ENCODE results near the gene CDH4. TPM values are rescaled to one million over a fixed set of nuclear protein-coding genes. Genes with fewer than 3 reads are reported as not detected.

The CDH4 gene
- total and polyA plus RNA-seq, 3 experiments from 2014 or later, result 0.22 TPM; not detected in 2

DNA sequence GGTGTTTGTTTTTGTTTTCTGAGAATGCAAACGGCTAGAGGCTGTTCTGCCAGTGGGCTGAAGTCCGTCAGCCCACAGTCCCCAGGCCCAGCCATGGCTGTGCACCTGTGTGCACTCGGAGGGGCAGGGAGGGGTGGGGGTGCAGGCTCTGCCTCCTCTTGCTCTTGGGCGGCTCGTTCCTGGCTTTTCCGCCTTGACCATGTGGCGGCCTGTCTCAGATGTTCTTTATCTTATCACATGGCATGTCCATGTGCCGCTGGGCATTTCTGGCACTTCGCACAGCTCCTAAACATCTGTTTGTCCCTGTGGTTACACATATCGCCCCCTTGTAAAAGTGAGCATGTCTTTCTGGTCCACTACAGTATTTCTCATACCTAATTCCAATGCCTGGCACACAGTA lies 137.0 kb downstream of the CDH4 start:
- no peak overlapping the region for H3K4me3 Mint-ChIP-seq
- H3K27ac Mint-ChIP-seq, result no peak overlapping the region
- ChIA-PET POLR2A (no interaction called here), CTCF (no interaction called here)
- Histone ChIP-seq H3K9me3 (ENCODE audit: low read length) (no peaks in the 10 kb centered on the region), H3K36me3 (ENCODE audit: insufficient read depth, low read length) (no peaks in the 10 kb centered on the region), H3K27me3 (ENCODE audit: insufficient read depth, low read length, poor library complexity, severe bottlenecking) (no peaks in the 10 kb centered on the region), H3K4me1 (ENCODE audit: insufficient read depth, low read length) (no peaks in the 10 kb centered on the region), H3K27ac (ENCODE audit: low read depth, low read length) (no peak overlapping the region), H3K4me3 (ENCODE audit: low read length) (no peak overlapping the region)
- no peaks in the 10 kb centered on the region for H3K36me3 Mint-ChIP-seq
- no peaks in the 10 kb centered on the region for H3K4me1 Mint-ChIP-seq
- no peak for DNase-seq
- H3K9me3 Mint-ChIP-seq, result peaks cover 0 to 3% (median 2%) of the 10 kb centered on the region in 5 donors
- peaks cover 5 to 6% of the 10 kb centered on the region in 2 donors for H3K27me3 Mint-ChIP-seq

DNA sequence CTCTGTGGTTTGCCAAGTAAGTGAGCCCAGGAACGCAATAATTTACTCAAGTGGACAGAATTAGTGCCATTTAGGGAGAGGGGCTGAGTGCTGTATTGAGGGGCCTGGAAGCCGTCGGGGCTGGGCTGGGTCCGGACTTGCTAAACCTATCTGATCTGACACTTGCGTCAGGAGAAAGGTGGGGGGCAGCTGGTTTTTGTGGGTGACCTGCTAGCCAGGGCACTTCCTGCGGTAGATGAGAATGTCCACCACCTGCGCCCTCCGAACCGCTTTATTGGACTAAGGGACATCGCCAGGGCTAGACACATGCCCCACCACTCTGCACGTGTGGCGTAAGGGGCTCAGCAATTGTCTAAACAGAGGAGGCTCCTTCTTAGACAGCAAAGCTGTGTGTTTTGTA lies 139.1 kb downstream of the CDH4 start:
- H3K4me1 Mint-ChIP-seq, result no peaks in the 10 kb centered on the region
- peaks cover 0 to 3% (median 2%) of the 10 kb centered on the region in 5 donors for H3K9me3 Mint-ChIP-seq
- H3K27ac Mint-ChIP-seq, result no peak overlapping the region
- Histone ChIP-seq H3K27me3 (ENCODE audit: insufficient read depth, low read length, poor library complexity, severe bottlenecking) (no peaks in the 10 kb centered on the region), H3K4me3 (ENCODE audit: low read length) (no peak overlapping the region), H3K4me1 (ENCODE audit: insufficient read depth, low read length) (no peaks in the 10 kb centered on the region), H3K36me3 (ENCODE audit: insufficient read depth, low read length) (no peaks in the 10 kb centered on the region), H3K27ac (ENCODE audit: low read depth, low read length) (no peak overlapping the region), H3K9me3 (ENCODE audit: low read length) (no peaks in the 10 kb centered on the region)
- DNase-seq, result no peak
- ChIA-PET POLR2A (no interaction called here), CTCF (no interaction called here)
- peaks cover 5 to 6% of the 10 kb centered on the region in 2 donors for H3K27me3 Mint-ChIP-seq
- H3K36me3 Mint-ChIP-seq, result no peaks in the 10 kb centered on the region
- H3K4me3 Mint-ChIP-seq, result no peak overlapping the region

DNA sequence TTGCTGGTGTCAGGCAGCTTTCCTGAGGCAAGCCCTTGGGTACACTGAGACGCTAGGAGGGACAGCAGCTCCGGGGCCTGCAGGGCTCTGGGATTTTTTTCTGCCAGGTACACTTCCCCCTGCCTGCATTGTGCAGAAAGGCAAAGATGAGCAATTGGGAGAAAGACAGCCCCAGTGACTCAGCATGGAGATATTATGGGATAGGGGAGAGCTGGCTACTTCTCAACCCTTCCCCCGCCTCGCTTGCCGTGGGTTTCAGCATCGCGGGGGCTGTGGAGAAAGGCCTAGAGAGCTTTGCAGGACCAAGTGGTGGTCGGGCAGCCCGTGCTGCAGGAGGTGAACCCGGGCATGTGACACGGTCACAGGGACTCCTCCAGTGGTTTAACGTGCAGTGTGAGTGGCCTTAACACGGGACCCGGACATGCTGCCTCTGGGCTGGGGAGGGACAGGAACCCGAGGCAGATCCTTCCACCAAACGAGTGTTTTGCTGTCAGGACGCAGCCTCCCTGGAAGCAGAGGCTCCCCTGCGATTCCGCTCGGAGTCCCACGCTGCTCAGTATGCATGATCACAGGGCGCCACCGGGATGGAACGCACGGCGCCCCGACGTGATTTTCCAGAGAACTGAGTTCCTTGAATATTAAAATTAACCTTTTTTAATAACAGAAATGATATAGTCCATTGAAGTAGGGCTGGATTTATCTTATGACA lies 139.9 kb downstream of the CDH4 start:
- ChIA-PET CTCF (no interaction called here), POLR2A (no interaction called here)
- H3K4me3 ChIP-seq (ENCODE audit: low read length), result no peak overlapping the region
- no peaks in the 10 kb centered on the region for H3K4me1 Mint-ChIP-seq
- H3K9me3 ChIP-seq (ENCODE audit: low read length), result no peaks in the 10 kb centered on the region
- DNase-seq, result no peak
- no peaks in the 10 kb centered on the region for H3K36me3 ChIP-seq (ENCODE audit: insufficient read depth, low read length)
- peaks cover 0 to 3% (median 1%) of the 10 kb centered on the region in 5 donors for H3K9me3 Mint-ChIP-seq
- no peak overlapping the region for H3K27ac Mint-ChIP-seq
- H3K27me3 ChIP-seq (ENCODE audit: insufficient read depth, low read length, poor library complexity, severe bottlenecking), result no peaks in the 10 kb centered on the region
- H3K27me3 Mint-ChIP-seq, result peaks cover 4 to 5% of the 10 kb centered on the region in 2 donors
- H3K4me3 Mint-ChIP-seq, result no peak overlapping the region
- H3K4me1 ChIP-seq (ENCODE audit: insufficient read depth, low read length), result no peaks in the 10 kb centered on the region
- H3K36me3 Mint-ChIP-seq, result no peaks in the 10 kb centered on the region
- H3K27ac ChIP-seq (ENCODE audit: low read depth, low read length), result no peak overlapping the region

DNA sequence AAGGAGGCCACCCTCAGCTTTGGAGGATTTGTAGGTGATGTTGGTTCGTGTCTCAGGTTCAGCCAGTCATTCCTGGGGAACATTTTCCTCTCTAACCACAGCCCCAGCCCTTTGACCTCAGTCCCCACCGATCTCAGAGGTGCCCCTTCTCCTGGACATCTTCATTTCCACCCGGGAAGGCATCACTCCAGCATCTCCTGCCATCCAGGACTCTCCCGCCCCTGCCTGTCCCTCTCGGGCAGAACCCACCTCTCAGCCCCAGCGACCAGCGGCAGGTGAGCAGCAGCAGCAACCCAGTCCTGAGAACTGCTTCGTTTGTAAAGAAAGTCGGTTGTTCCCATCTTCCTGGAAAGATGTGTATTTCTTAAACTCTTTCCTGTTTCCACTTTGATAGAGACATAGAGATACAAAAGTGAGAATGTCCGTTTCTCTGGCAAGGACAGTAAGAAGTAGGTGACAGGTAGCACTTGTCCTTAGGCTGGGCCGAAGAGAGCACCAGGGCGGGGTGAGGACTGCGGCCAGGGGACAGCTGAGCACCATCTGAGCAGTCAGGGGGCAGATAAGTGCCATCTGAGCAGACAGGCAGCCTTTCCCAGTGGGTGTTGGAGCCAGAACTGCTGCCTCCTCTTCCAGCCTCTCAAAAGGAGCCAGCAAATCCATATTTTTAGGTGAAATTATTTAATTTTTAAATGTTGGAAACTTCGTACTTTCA lies 142.2 kb downstream of the CDH4 start:
- POLR2A ChIA-PET, result no interaction called here

DNA sequence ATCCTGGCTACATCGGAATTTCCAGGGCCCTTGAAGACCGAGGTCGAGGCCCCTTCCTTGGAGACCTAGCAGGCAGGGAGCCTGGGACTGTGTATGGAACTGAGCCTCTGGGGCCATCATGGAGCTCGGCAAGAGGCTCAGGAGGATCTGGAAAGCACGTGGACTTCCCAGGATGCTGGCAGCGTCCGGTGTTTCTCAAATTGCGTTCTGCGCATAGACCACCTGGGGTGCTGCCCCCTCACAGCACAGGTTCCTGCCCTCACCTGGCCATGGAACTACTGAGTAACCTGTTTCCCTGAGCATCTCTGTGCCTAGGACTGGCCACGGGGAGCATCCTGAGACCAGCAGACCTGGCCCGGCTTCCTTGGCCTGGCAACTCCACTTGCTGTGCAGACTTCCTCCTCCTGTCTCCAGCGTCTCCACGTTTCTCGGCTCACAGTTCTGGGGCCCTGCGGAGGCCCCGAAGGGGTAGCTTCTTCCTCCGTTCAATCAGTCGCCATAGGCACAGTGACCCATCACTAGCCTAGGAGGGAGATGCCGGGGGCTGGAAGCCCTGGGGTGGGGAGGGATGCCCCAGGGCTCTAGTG lies 144.3 kb downstream of the CDH4 start:
- ChIA-PET CTCF (no interaction called here), POLR2A (no interaction called here)
- no peak overlapping the region for H3K4me3 ChIP-seq (ENCODE audit: low read length)
- H3K4me1 ChIP-seq (ENCODE audit: insufficient read depth, low read length), result no peaks in the 10 kb centered on the region
- no peaks in the 10 kb centered on the region for H3K27me3 ChIP-seq (ENCODE audit: insufficient read depth, low read length, poor library complexity, severe bottlenecking)
- peaks cover 0 to 4% (median 2%) of the 10 kb centered on the region in 5 donors for H3K9me3 Mint-ChIP-seq
- H3K27ac ChIP-seq (ENCODE audit: low read depth, low read length), result no peak overlapping the region
- no peak overlapping the region for H3K4me3 Mint-ChIP-seq
- no peak for DNase-seq
- H3K36me3 ChIP-seq (ENCODE audit: insufficient read depth, low read length), result no peaks in the 10 kb centered on the region
- H3K9me3 ChIP-seq (ENCODE audit: low read length), result no peaks in the 10 kb centered on the region
- no peaks in the 10 kb centered on the region for H3K4me1 Mint-ChIP-seq
- H3K27ac Mint-ChIP-seq, result no peak overlapping the region
- H3K36me3 Mint-ChIP-seq, result no peaks in the 10 kb centered on the region
- no peaks in the 10 kb centered on the region for H3K27me3 Mint-ChIP-seq

More for the DNA sequence above, 142.2 kb downstream of the CDH4 start:
- no peaks in the 10 kb centered on the region for H3K4me1 ChIP-seq (ENCODE audit: insufficient read depth, low read length)
- H3K27ac Mint-ChIP-seq, result no peak overlapping the region
- CTCF ChIA-PET, result no interaction called here
- H3K36me3 ChIP-seq (ENCODE audit: insufficient read depth, low read length), result no peaks in the 10 kb centered on the region
- no peaks in the 10 kb centered on the region for H3K9me3 ChIP-seq (ENCODE audit: low read length)
- no peaks in the 10 kb centered on the region for H3K36me3 Mint-ChIP-seq
- peaks cover 0 to 2% (median 0%) of the 10 kb centered on the region in 5 donors for H3K9me3 Mint-ChIP-seq
- no peak overlapping the region for H3K4me3 ChIP-seq (ENCODE audit: low read length)
- H3K4me1 Mint-ChIP-seq, result no peaks in the 10 kb centered on the region
- no peaks in the 10 kb centered on the region for H3K27me3 Mint-ChIP-seq
- H3K4me3 Mint-ChIP-seq, result no peak overlapping the region
- DNase-seq, result no peak
- no peak overlapping the region for H3K27ac ChIP-seq (ENCODE audit: low read depth, low read length)
- no peaks in the 10 kb centered on the region for H3K27me3 ChIP-seq (ENCODE audit: insufficient read depth, low read length, poor library complexity, severe bottlenecking)

DNA sequence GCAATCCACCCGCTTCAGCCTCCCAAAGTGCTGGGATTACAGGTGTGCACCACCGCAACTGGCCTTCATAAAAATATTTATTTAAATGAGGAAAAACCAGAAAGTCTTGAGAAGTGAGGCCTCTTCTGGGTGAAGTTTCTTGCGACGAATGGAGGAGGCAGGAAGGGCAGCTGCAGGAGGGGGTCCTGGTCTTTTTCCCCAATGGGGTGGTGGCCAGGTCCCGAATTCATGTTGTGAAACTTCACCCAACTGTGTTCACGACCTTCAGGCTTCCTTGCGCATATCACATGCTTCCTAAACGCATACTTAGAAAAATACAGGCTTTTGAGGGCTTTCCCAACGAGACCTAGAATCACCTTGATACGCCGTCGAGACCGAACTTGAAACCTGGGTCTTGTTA lies 145.1 kb downstream of the CDH4 start:
- Histone ChIP-seq H3K36me3 (ENCODE audit: insufficient read depth, low read length) (no peaks in the 10 kb centered on the region), H3K27ac (ENCODE audit: low read depth, low read length) (no peak overlapping the region), H3K9me3 (ENCODE audit: low read length) (no peaks in the 10 kb centered on the region), H3K27me3 (ENCODE audit: insufficient read depth, low read length, poor library complexity, severe bottlenecking) (no peaks in the 10 kb centered on the region), H3K4me3 (ENCODE audit: low read length) (no peak overlapping the region), H3K4me1 (ENCODE audit: insufficient read depth, low read length) (no peaks in the 10 kb centered on the region)
- Mint-ChIP-seq H3K36me3 (no peaks in the 10 kb centered on the region), H3K27me3 (no peaks in the 10 kb centered on the region), H3K4me3 (no peak overlapping the region), H3K27ac (no peak overlapping the region), H3K9me3 (peaks cover 0 to 4% (median 2%) of the 10 kb centered on the region in 5 donors), H3K4me1 (no peaks in the 10 kb centered on the region)
- DNase-seq, result no peak
- ChIA-PET POLR2A (no interaction called here), CTCF (no interaction called here)

DNA sequence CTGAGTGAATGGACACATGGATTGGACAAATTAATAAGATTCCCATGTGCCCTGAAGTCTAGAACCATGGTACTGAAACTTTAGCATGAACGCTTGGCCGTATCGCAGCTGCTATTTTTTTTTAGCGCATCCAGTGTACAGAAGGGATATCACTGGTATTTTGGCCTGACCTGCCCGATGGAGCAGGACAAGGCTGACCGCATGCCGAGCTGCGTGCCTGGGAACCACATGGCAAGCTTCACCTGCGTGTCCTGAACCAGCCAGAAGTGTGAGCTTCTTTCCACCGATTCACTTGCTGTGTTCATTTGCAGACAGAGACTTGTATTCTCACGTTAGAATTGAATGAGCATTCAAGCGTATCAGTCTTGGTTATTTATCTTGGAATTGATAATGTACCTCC lies 145.7 kb downstream of the CDH4 start:
- no peak overlapping the region for H3K27ac Mint-ChIP-seq
- Histone ChIP-seq H3K9me3 (ENCODE audit: low read length) (no peaks in the 10 kb centered on the region), H3K4me3 (ENCODE audit: low read length) (no peak overlapping the region), H3K27me3 (ENCODE audit: insufficient read depth, low read length, poor library complexity, severe bottlenecking) (no peaks in the 10 kb centered on the region), H3K4me1 (ENCODE audit: insufficient read depth, low read length) (no peaks in the 10 kb centered on the region), H3K36me3 (ENCODE audit: insufficient read depth, low read length) (no peaks in the 10 kb centered on the region), H3K27ac (ENCODE audit: low read depth, low read length) (no peak overlapping the region)
- no peaks in the 10 kb centered on the region for H3K4me1 Mint-ChIP-seq
- H3K4me3 Mint-ChIP-seq, result no peak overlapping the region
- no peaks in the 10 kb centered on the region for H3K27me3 Mint-ChIP-seq
- ChIA-PET CTCF (no interaction called here), POLR2A (no interaction called here)
- DNase-seq, result no peak
- peaks cover 0 to 4% (median 2%) of the 10 kb centered on the region in 5 donors for H3K9me3 Mint-ChIP-seq
- H3K36me3 Mint-ChIP-seq, result no peaks in the 10 kb centered on the region

DNA sequence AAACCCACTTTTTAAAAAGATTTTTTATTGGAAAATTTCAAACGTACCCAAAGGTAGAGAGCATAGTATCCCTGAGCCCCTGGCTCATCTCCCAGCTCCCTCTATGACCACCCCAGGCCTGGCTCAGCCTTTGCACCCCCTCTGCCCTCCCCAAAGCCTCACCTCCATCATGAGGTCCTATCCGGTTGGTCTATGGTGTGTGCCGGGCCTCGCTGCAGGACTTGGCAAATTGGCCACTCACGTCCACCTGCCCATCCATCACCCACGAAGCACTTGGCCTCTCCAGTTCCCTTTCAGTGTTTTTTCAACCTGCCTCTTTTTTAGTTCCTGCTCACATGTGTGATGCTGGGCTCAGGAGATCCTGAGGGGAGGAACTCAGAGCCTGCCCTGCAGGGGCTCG lies 147.4 kb downstream of the CDH4 start:
- H3K27ac ChIP-seq (ENCODE audit: low read depth, low read length), result no peak overlapping the region
- Mint-ChIP-seq H3K36me3 (no peaks in the 10 kb centered on the region), H3K4me3 (no peak overlapping the region), H3K27me3 (no peaks in the 10 kb centered on the region), H3K27ac (no peak overlapping the region), H3K9me3 (peaks cover 0 to 4% (median 2%) of the 10 kb centered on the region in 5 donors), H3K4me1 (no peaks in the 10 kb centered on the region)
- ChIA-PET CTCF (no interaction called here), POLR2A (no interaction called here)
- H3K4me1 ChIP-seq (ENCODE audit: insufficient read depth, low read length), result no peaks in the 10 kb centered on the region
- no peaks in the 10 kb centered on the region for H3K9me3 ChIP-seq (ENCODE audit: low read length)
- no peaks in the 10 kb centered on the region for H3K27me3 ChIP-seq (ENCODE audit: insufficient read depth, low read length, poor library complexity, severe bottlenecking)
- no peak overlapping the region for H3K4me3 ChIP-seq (ENCODE audit: low read length)
- DNase-seq, result no peak
- no peaks in the 10 kb centered on the region for H3K36me3 ChIP-seq (ENCODE audit: insufficient read depth, low read length)
